Keratinocyte (primary cell): Measurements from ENCODE around the gene PRDM1. TPM values are rescaled to one million over a fixed set of nuclear protein-coding genes. Genes with fewer than 3 reads are reported as not detected.

ENCODE experiments used
- DNase-seq: peaks from one replicate; pipeline ENCODE4 v3.0.0-alpha.2; 2011; ENCODE audit warnings: low read depth, missing footprints, low spot score
- FAIRE-seq: peaks from 2 replicates; lab custom pipeline; 2011; peaks lifted over from hg19 to GRCh38; lab: Jason Lieb, UNC
- H2AFZ ChIP-seq: 2 replicates; pipeline ENCODE4 v1.6.0; 2012; ENCODE audit warnings: low read length, control low read depth, inconsistent platforms; ENCODE audit not compliant: control insufficient read depth
- H3K27ac ChIP-seq: 2 replicates; pipeline ENCODE4 v1.5.1; 2011; ENCODE audit warnings: low read length; ENCODE audit not compliant: control insufficient read depth, insufficient read depth
- H3K27me3 ChIP-seq: 3 replicates; pipeline ENCODE4 v1.6.0; 2011; ENCODE audit warnings: low read length; ENCODE audit not compliant: control insufficient read depth, insufficient read depth; ENCODE audit errors: extremely low read depth
- H3K36me3 ChIP-seq, 2 experiments: 2 replicates in 1 of 2; 3 replicates in 1 of 2; pipeline ENCODE4 v1.5.1; 2011; ENCODE audit warnings: low read length in 2 of 2, mild to moderate bottlenecking in 1 of 2; ENCODE audit not compliant: control insufficient read depth in 2 of 2, insufficient read depth in 2 of 2; ENCODE audit errors: extremely low read depth in 1 of 2
- H3K4me1 ChIP-seq: 3 replicates; pipeline ENCODE4 v1.5.1; 2011; ENCODE audit warnings: low read length; ENCODE audit not compliant: control insufficient read depth, insufficient read depth; ENCODE audit errors: extremely low read depth
- H3K4me2 ChIP-seq: 3 replicates; pipeline ENCODE4 v1.6.0; 2011; ENCODE audit warnings: low read depth, low read length; ENCODE audit not compliant: control insufficient read depth, insufficient read depth; ENCODE audit errors: extremely low read depth
- H3K4me3 ChIP-seq, 3 experiments: fragments of 200-600 bp in 1 of 3; sonication (generic) in 1 of 3; 2 replicates in 2 of 3; 3 replicates in 1 of 3; pipeline ENCODE4 v1.5.1; 2011 to 2016; ENCODE audit warnings: low read length in 3 of 3, mild to moderate bottlenecking in 3 of 3, control low read depth in 2 of 3, inconsistent platforms in 1 of 3, low read depth in 1 of 3, mixed read lengths in 1 of 3, mixed run types in 1 of 3, moderate library complexity in 1 of 3; ENCODE audit not compliant: control insufficient read depth in 2 of 3, insufficient read depth in 2 of 3; ENCODE audit errors: extremely low read depth in 1 of 3
- H3K79me2 ChIP-seq: 2 replicates; pipeline ENCODE4 v1.6.0; 2012; ENCODE audit warnings: low read length; ENCODE audit not compliant: control insufficient read depth, insufficient read depth
- H3K9ac ChIP-seq: 3 replicates; pipeline ENCODE4 v1.6.0; 2011; ENCODE audit warnings: low read length; ENCODE audit not compliant: control insufficient read depth, insufficient read depth; ENCODE audit errors: extremely low read depth
- H3K9me1 ChIP-seq: 3 replicates; pipeline ENCODE4 v1.6.0; 2011; ENCODE audit warnings: low read length; ENCODE audit not compliant: control insufficient read depth, insufficient read depth; ENCODE audit errors: extremely low read depth
- H3K9me3 ChIP-seq: 2 replicates; pipeline ENCODE4 v1.5.1; 2012; ENCODE audit warnings: low read depth, low read length; ENCODE audit not compliant: control insufficient read depth
- H4K20me1 ChIP-seq: 3 replicates; pipeline ENCODE4 v1.6.0; 2011; ENCODE audit warnings: low read length; ENCODE audit not compliant: control insufficient read depth, insufficient read depth; ENCODE audit errors: extremely low read depth
- EZH2 ChIP-seq: IDR thresholded peaks from one replicate; pipeline ENCODE4 v1.6.1; 2012; ENCODE audit warnings: inconsistent platforms, mild to moderate bottlenecking, low read length, moderate library complexity
- dilution Hi-C: fragments of 300-500 bp; cut with MboI; formaldehyde crosslinking; loops from one replicate; pipeline ENCODE4 v1.7.0; 2020; ENCODE audit warnings: low sequenced_read_pairs; ENCODE audit not compliant: extremely low pct_ligation_motif_present
- polyA plus RNA-seq, 5 experiments: library from polyadenylated mRNA; depleted of rRNA in 3 of 5; stranded (reverse) in 3 of 5; stranded (forward) in 1 of 5; unstranded in 1 of 5; fragments of >200 nt; gene quantifications; 1 replicate in 1 of 5; 2 replicates in 3 of 5; 3 replicates in 1 of 5; pipeline versions ENCODE4 v1.2.1 to v1.2.3, GENCODE V29; 2011 to 2012; ENCODE audit warnings: missing spikeins in 2 of 5, low read depth in 1 of 5, low replicate concordance in 1 of 5
- TF ChIP-seq, protein P1 (sequence below), 3 experiments: IDR thresholded peaks in 1 of 3; conservative IDR thresholded peaks in 1 of 3; optimal IDR thresholded peaks in 1 of 3; 2 replicates in 2 of 3; 3 replicates in 1 of 3; pipeline versions ENCODE3 to v1.5.1; 2011; ENCODE audit warnings: low read length in 3 of 3, mild to moderate bottlenecking in 3 of 3, moderate library complexity in 2 of 3, control low read depth in 1 of 3, inconsistent platforms in 1 of 3; ENCODE audit not compliant: insufficient read depth in 2 of 3; ENCODE audit errors: extremely low read depth in 1 of 3

The PRDM1 gene
- polyA plus RNA-seq, 1 donor (not counting 4 experiments of a cell fraction or from before 2014, with no cell fraction given), result 6.7 TPM

DNA sequence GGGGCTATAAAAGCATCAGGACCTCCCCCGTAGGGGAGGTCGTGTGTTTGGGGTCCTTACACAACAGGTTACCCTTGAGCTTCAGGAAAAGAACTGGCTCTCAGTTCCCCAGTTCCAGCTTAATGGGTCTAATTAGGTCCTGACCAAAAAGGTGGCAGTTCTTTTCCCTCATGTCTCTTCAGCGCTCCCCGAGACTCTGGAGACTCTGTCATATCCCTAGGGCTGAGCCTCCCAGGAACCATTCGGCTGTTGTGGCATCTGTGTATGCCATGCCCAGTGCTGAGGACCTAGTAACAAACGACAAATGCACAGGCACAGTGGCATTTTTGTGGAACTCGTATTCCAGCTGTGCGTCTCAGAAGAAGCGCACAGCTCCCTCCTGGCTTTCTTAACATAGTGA lies 14.6 kb downstream of the PRDM1 start:
- dilution Hi-C loops, result no loop called here
- Histone ChIP-seq H3K4me2 (peak overlapping the region; percentile 96), H3K9ac (peak overlapping the region; percentile 31), H3K27me3 (no peaks in the 10 kb centered on the region), H3K4me1 (peaks cover 44% of the 10 kb centered on the region), H3K27ac (peak overlapping the region; percentile 35), H2AFZ (no peak overlapping the region), H3K9me3 (no peaks in the 10 kb centered on the region), H3K9me1 (no peaks in the 10 kb centered on the region), H3K4me3 (peak overlapping the region in 2 of 3 experiments; percentile 6 to 70), H3K36me3 (peaks cover 11 to 17% of the 10 kb centered on the region in 2 experiments), H4K20me1 (no peaks in the 10 kb centered on the region), H3K79me2 (peaks cover 4% of the 10 kb centered on the region)
- DNase-seq (no peak), FAIRE-seq (no peak)
- TF ChIP-seq EZH2, result no peak
- TF ChIP-seq, protein P1, sequence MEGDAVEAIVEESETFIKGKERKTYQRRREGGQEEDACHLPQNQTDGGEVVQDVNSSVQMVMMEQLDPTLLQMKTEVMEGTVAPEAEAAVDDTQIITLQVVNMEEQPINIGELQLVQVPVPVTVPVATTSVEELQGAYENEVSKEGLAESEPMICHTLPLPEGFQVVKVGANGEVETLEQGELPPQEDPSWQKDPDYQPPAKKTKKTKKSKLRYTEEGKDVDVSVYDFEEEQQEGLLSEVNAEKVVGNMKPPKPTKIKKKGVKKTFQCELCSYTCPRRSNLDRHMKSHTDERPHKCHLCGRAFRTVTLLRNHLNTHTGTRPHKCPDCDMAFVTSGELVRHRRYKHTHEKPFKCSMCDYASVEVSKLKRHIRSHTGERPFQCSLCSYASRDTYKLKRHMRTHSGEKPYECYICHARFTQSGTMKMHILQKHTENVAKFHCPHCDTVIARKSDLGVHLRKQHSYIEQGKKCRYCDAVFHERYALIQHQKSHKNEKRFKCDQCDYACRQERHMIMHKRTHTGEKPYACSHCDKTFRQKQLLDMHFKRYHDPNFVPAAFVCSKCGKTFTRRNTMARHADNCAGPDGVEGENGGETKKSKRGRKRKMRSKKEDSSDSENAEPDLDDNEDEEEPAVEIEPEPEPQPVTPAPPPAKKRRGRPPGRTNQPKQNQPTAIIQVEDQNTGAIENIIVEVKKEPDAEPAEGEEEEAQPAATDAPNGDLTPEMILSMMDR (optimal IDR thresholded peaks at IDR 0.05 in 1 of 3, IDR thresholded peaks at IDR 0.05 in 1 of 3, conservative IDR thresholded peaks at IDR 0.05 in 1 of 3; ENCODE audit: extremely low read depth in 1 of 3, insufficient read depth in 2 of 3, low read length in 3 of 3), result no peak

DNA sequence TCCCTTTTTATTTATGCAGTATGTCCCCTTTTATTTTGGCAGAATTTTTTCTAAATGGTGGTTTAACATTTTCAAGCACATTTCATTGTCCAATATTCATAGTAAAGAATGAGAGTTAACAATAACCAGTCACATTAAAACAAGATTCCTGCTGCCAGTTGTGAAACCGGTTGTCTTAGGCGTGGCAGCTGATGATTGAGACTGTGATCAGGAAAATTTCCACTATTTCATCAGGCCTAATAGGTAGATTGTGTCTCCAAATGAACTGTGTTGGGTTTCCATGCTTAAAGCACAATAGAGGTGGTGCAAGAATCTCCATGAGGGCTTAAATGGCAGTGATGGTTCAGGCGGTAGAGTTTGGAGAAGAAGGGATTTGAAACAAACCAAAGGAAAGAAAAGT lies 15.3 kb downstream of the PRDM1 start:
- H3K9me3 ChIP-seq, result no peaks in the 10 kb centered on the region
- peaks cover 4% of the 10 kb centered on the region for H3K79me2 ChIP-seq
- dilution Hi-C loops, result no loop called here
- no peak overlapping the region for H2AFZ ChIP-seq
- peaks cover 16 to 21% of the 10 kb centered on the region in 2 experiments for H3K36me3 ChIP-seq
- no peaks in the 10 kb centered on the region for H4K20me1 ChIP-seq
- DNase-seq (no peak), FAIRE-seq (peak; percentile 13)
- H3K27me3 ChIP-seq, result no peaks in the 10 kb centered on the region
- H3K27ac ChIP-seq, result peak overlapping the region; percentile 35
- no peak for TF ChIP-seq EZH2
- TF ChIP-seq, protein P1 (optimal IDR thresholded peaks at IDR 0.05 in 1 of 3, IDR thresholded peaks at IDR 0.05 in 1 of 3, conservative IDR thresholded peaks at IDR 0.05 in 1 of 3; ENCODE audit: extremely low read depth in 1 of 3, insufficient read depth in 2 of 3, low read length in 3 of 3), result no peak
- H3K4me3 ChIP-seq, result no peak overlapping the region
- peaks cover 44% of the 10 kb centered on the region for H3K4me1 ChIP-seq
- H3K9ac ChIP-seq, result no peak overlapping the region
- no peaks in the 10 kb centered on the region for H3K9me1 ChIP-seq
- H3K4me2 ChIP-seq, result peak overlapping the region; percentile 39
